Activated CD4-positive, alpha-beta T cell treated with anti-CD3 and anti-CD28 coated beads, Interleukin-2, amount 10 ng/mL, durations not matched to agents 7 days and 5 days (primary cell): ENCODE measurements around the gene NUPR1. TPM values are rescaled to one million over a fixed set of nuclear protein-coding genes. Genes with fewer than 3 reads are reported as not detected.
A peak's percentile ranks its signal among the peaks of the same experiment; 100 is the strongest.
"Not testable (repeated sequence)": the region's sequence is repeated elsewhere in the genome, so short reads cannot be mapped to it uniquely, and the experiment has no call there.

ENCODE experiments used
- CTCF ChIA-PET: fragments of 350-600 bp; sonication (Branson Sonifier 250); formaldehyde crosslinking; loops from one replicate; lab custom pipeline; 2021; ENCODE audit warnings: antibody characterized with exemption; lab: Charles Lee
- POLR2A ChIA-PET: fragments of 350-600 bp; sonication (Branson Sonifier 250); formaldehyde crosslinking; loops from one replicate; lab custom pipeline; 2021; ENCODE audit warnings: antibody characterized with exemption; lab: Charles Lee
- DNase-seq: peaks from one replicate; pipeline ENCODE4 v3.0.0-alpha.2; 2020
- H3K27ac Mint-ChIP-seq: one replicate; pipeline ENCODE4 v1.8.0; 2021; ENCODE audit warnings: mild to moderate bottlenecking, moderate library complexity, mixed read lengths
- H3K27me3 Mint-ChIP-seq: one replicate; pipeline ENCODE4 v1.8.0; 2021; ENCODE audit warnings: mixed read lengths
- H3K36me3 Mint-ChIP-seq: one replicate; pipeline ENCODE4 v1.8.0; 2021; ENCODE audit warnings: low read depth, mixed read lengths
- H3K4me1 Mint-ChIP-seq: one replicate; pipeline ENCODE4 v1.8.0; 2021; ENCODE audit warnings: mixed read lengths
- H3K4me3 Mint-ChIP-seq: one replicate; pipeline ENCODE4 v1.8.0; 2021; ENCODE audit warnings: mild to moderate bottlenecking, moderate library complexity, mixed read lengths
- H3K9me3 Mint-ChIP-seq: one replicate; pipeline ENCODE4 v1.8.0; 2021; ENCODE audit warnings: mixed read lengths
- total RNA-seq, 2 experiments: library from RNA; stranded (reverse); gene quantifications; one replicate each; pipeline ENCODE4 v1.2.3, GENCODE V29; 2021

NUPR1 gene
- total RNA-seq, 2 experiments from 2014 or later: not detected

- H3K27me3 Mint-ChIP-seq, DNase-seq, H3K9me3 Mint-ChIP-seq, H3K4me3 Mint-ChIP-seq, CTCF ChIA-PET, POLR2A ChIA-PET, H3K4me1 Mint-ChIP-seq: not testable (repeated sequence)
- H3K36me3 Mint-ChIP-seq: peaks cover 25% of the 10 kb centered on the region
- H3K27ac Mint-ChIP-seq: peak overlapping the region; percentile 64
Observed at GRCh38 chr16:28483361-28483760, 55.4 kb downstream of the NUPR1 start.

Other genes with a start within 250 kb of the NUPR1 start
- 10 to 100 TPM; 17.9 to 19.4 TPM for gene SBK1, start 246.4 kb downstream of the NUPR1 start, total RNA-seq
- gene NPIPB6, start 175.5 kb downstream of the NUPR1 start, total RNA-seq: 1 to 10 TPM; 1.1 to 1.4 TPM
- gene EIF3CL, start 135.1 kb downstream of the NUPR1 start, total RNA-seq: 100 to 1,000 TPM in 1 of 2 experiments, 10 to 100 TPM in 1; 84.0 to 101 TPM
- under 1 TPM in 1 of 2 experiments, not detected in 1; 0.25 TPM for gene NPIPB7, start 66.6 kb downstream of the NUPR1 start, total RNA-seq
- 10 to 100 TPM; 53.4 to 58.4 TPM for gene CLN3, start 46.9 kb downstream of the NUPR1 start, total RNA-seq
- gene APOBR, start 44.3 kb downstream of the NUPR1 start, total RNA-seq: 10 to 100 TPM; 16.7 to 21.4 TPM
- not detected for gene IL27, start 32.1 kb downstream of the NUPR1 start, total RNA-seq
- gene SGF29, start 14.9 kb upstream of the NUPR1 start, total RNA-seq: 10 to 100 TPM; 49.3 to 60.6 TPM
- gene SULT1A2, start 58.1 kb upstream of the NUPR1 start, total RNA-seq: under 1 TPM; 0.27 to 0.50 TPM
- gene SULT1A1, start 71.1 kb upstream of the NUPR1 start, total RNA-seq: 10 to 100 TPM; 11.1 to 11.3 TPM
- under 1 TPM in 1 of 2 experiments, not detected in 1; 0.44 TPM for gene NPIPB8, start 99.1 kb upstream of the NUPR1 start, total RNA-seq
- gene EIF3C, start 172.5 kb upstream of the NUPR1 start, total RNA-seq: 100 to 1,000 TPM; 430 to 457 TPM
- 1 to 10 TPM; 2.5 to 2.6 TPM for gene NPIPB9, start 212.8 kb upstream of the NUPR1 start, total RNA-seq